Neural progenitor cell (in vitro differentiated cells): ENCODE results near the gene ACOD1.

Experiments used
- CTCF ChIP-seq: fragments of 200-600 bp; sonication (generic); IDR thresholded peaks from 2 replicates; pipeline ENCODE4 v1.5.1; 2017; ENCODE audit warnings: antibody characterized with exemption, mild to moderate bottlenecking
- EZH2 ChIP-seq: fragments of 200-600 bp; sonication (generic); IDR thresholded peaks from 2 replicates; pipeline ENCODE4 v1.6.1; 2017; ENCODE audit warnings: antibody characterized with exemption, mild to moderate bottlenecking, moderate library complexity
- EZH2phosphoT487 ChIP-seq: fragments of 200-600 bp; sonication (generic); IDR thresholded peaks from 2 replicates; pipeline ENCODE4 v1.6.1; 2017; ENCODE audit warnings: antibody characterized with exemption

- no peak for TF ChIP-seq EZH2phosphoT487
- TF ChIP-seq EZH2 = no peak
- TF ChIP-seq CTCF = peak; percentile 69
Observed at GRCh38 chr13:77002590-77003190, 54.4 kb downstream of the ACOD1 start.
